GM12891 (cell line): Measurements from ENCODE around the gene KCMF1.

Experiments
- DNase-seq: peaks from one replicate; pipeline ENCODE4 v3.0.0; 2011; ENCODE audit warnings: low spot score; ENCODE audit not compliant: insufficient read length
- FAIRE-seq: peaks from 2 replicates; lab custom pipeline; 2011; peaks lifted over from hg19 to GRCh38; lab: Jason Lieb, UNC
- PAX5 ChIP-seq: IDR thresholded peaks from 2 replicates; pipeline ENCODE4 v1.6.1; 2011; ENCODE audit warnings: low read length, moderate library complexity, mild to moderate bottlenecking; ENCODE audit not compliant: insufficient read depth, severe bottlenecking
- POLR2A ChIP-seq: IDR thresholded peaks from 2 replicates; pipeline ENCODE4 v1.6.1; 2011; ENCODE audit warnings: low read depth, low read length, control low read depth
- POLR2AphosphoS5 ChIP-seq: IDR thresholded peaks from 2 replicates; pipeline ENCODE4 v1.6.1; 2011; ENCODE audit warnings: low read depth, low read length, control low read depth
- POU2F2 ChIP-seq: IDR thresholded peaks from 2 replicates; pipeline ENCODE4 v1.6.1; 2011; ENCODE audit warnings: low read depth, mild to moderate bottlenecking, control low read depth, low read length, moderate library complexity
- SPI1 ChIP-seq: IDR thresholded peaks from 2 replicates; pipeline ENCODE4 v1.6.1; 2011; ENCODE audit warnings: low read depth, low read length, control low read depth
- TAF1 ChIP-seq: IDR thresholded peaks from 2 replicates; pipeline ENCODE4 v1.6.1; 2011; ENCODE audit warnings: low read depth, low read length, control low read depth

Gene KCMF1

GRCh38 chr2:85008252-85008651 is 37.3 kb downstream of the KCMF1 start:
- FAIRE-seq (no peak), DNase-seq (no peak)
- no peak for TF ChIP-seq SPI1
- TF ChIP-seq POLR2AphosphoS5 = no peak
- TF ChIP-seq TAF1 = no peak
- no peak for TF ChIP-seq POU2F2
- TF ChIP-seq POLR2A = no peak
- TF ChIP-seq PAX5 = no peak

- FAIRE-seq (peak; percentile 70), DNase-seq (no peak)
- TF ChIP-seq POU2F2 (no peak), POLR2AphosphoS5 (no peak), PAX5 (no peak), SPI1 (peak; percentile 92), TAF1 (no peak), POLR2A (no peak)
Measured at GRCh38 chr2:85009019-85009618, 38.2 kb downstream of the KCMF1 start.

GRCh38 chr2:85010404-85010803 is 39.4 kb downstream of the KCMF1 start:
- FAIRE-seq = no peak
- TF ChIP-seq SPI1 (peak; percentile 28; the same call in 1 of the 2 replicates), POLR2AphosphoS5 (no peak)
- DNase-seq = no peak

GRCh38 chr2:85011098-85011497 is 40.1 kb downstream of the KCMF1 start:
- DNase-seq = no peak
- no peak for FAIRE-seq
- TF ChIP-seq PAX5 = no peak
- no peak for TF ChIP-seq POLR2A
- TF ChIP-seq POU2F2 = no peak
- TF ChIP-seq TAF1 = no peak
- TF ChIP-seq SPI1 = peak; percentile 28; the same call in 1 of the 2 replicates
- TF ChIP-seq POLR2AphosphoS5 = no peak

- TF ChIP-seq POU2F2 = no peak
- TF ChIP-seq TAF1 = no peak
- no peak for FAIRE-seq
- no peak for DNase-seq
Measured at GRCh38 chr2:85011747-85012146, 40.8 kb downstream of the KCMF1 start.

- FAIRE-seq = no peak
- TF ChIP-seq POU2F2 = no peak
- TF ChIP-seq POLR2AphosphoS5 = no peak
- no peak for TF ChIP-seq PAX5
- TF ChIP-seq POLR2A = no peak
- no peak for TF ChIP-seq TAF1
- no peak for TF ChIP-seq SPI1
- no peak for DNase-seq
Measured at GRCh38 chr2:85012431-85012830, 41.5 kb downstream of the KCMF1 start.

- FAIRE-seq (no peak), DNase-seq (no peak)
- TF ChIP-seq POLR2AphosphoS5 (no peak), POU2F2 (no peak), TAF1 (no peak), POLR2A (no peak), SPI1 (peak; percentile 57)
Measured at GRCh38 chr2:85012855-85013254, 41.9 kb downstream of the KCMF1 start.

GRCh38 chr2:85015653-85016360 is 44.8 kb downstream of the KCMF1 start:
- DNase-seq (no peak), FAIRE-seq (no peak)
- TF ChIP-seq POU2F2 (no peak), POLR2AphosphoS5 (no peak), SPI1 (no peak), TAF1 (no peak), POLR2A (no peak), PAX5 (no peak)

- no peak for TF ChIP-seq POLR2A
- no peak for TF ChIP-seq SPI1
- TF ChIP-seq PAX5 = no peak
- no peak for TF ChIP-seq POLR2AphosphoS5
- TF ChIP-seq TAF1 = no peak
- TF ChIP-seq POU2F2 = no peak
- no peak for FAIRE-seq
- no peak for DNase-seq
Measured at GRCh38 chr2:85016446-85016845, 45.5 kb downstream of the KCMF1 start.

GRCh38 chr2:85017411-85018048 is 46.6 kb downstream of the KCMF1 start:
- TF ChIP-seq POLR2A (no peak), PAX5 (no peak), POU2F2 (no peak), POLR2AphosphoS5 (no peak), TAF1 (no peak), SPI1 (no peak)
- DNase-seq = no peak
- FAIRE-seq = no peak
